22Rv1 (cell line): ENCODE measurements around the gene AGAP1.

ENCODE experiments used
- ZFX ChIP-seq: fragments of 450-650 bp; IDR thresholded peaks from 2 replicates; pipeline ENCODE4 v1.6.1; 2017; ENCODE audit warnings: antibody characterized with exemption, borderline replicate concordance
- TF ChIP-seq, protein P1 (sequence below): fragments of 450-650 bp; IDR thresholded peaks from 2 replicates; pipeline ENCODE4 v1.5.1; 2017; ENCODE audit warnings: mild to moderate bottlenecking

- TF ChIP-seq, protein P1, sequence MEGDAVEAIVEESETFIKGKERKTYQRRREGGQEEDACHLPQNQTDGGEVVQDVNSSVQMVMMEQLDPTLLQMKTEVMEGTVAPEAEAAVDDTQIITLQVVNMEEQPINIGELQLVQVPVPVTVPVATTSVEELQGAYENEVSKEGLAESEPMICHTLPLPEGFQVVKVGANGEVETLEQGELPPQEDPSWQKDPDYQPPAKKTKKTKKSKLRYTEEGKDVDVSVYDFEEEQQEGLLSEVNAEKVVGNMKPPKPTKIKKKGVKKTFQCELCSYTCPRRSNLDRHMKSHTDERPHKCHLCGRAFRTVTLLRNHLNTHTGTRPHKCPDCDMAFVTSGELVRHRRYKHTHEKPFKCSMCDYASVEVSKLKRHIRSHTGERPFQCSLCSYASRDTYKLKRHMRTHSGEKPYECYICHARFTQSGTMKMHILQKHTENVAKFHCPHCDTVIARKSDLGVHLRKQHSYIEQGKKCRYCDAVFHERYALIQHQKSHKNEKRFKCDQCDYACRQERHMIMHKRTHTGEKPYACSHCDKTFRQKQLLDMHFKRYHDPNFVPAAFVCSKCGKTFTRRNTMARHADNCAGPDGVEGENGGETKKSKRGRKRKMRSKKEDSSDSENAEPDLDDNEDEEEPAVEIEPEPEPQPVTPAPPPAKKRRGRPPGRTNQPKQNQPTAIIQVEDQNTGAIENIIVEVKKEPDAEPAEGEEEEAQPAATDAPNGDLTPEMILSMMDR, result no peak
- no peak for TF ChIP-seq ZFX
Observed at GRCh38 chr2:235478609-235479008, 15.2 kb upstream of the AGAP1 start.
